DMS153 treated with DMSO at 0.1 percent for 48 hours (cell line): ENCODE measurements around the gene ANKRD33B.
"Not testable (repeated sequence)": the region's sequence is repeated elsewhere in the genome, so short reads cannot be mapped to it uniquely, and the experiment has no call there.

Source experiments
- DNase-seq: peaks from one replicate; lab custom pipeline; 2025; ENCODE audit not compliant: unreplicated experiment; lab: John Stamatoyannopoulos, UW

ANKRD33B gene

DNA sequence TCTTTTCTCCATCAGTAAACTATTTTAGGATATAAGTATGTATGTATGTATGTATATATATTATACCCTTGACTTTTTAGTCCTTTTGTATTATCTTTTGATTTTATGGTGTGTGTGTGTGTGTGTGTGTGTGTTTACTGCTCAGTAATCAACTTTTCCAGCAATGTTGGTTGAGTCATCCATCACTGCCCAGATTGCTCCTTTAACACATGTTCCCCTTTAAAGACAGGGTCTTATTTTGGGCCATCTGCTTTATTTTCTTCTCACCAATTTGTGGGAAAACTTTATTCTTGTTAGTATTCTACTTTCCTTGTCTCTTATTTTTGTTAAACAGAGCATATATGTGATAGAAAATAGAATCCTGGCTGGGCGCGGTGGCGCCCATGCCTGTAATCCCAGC, 28.1 kb downstream of the ANKRD33B start:
- DNase-seq: no peak

DNA sequence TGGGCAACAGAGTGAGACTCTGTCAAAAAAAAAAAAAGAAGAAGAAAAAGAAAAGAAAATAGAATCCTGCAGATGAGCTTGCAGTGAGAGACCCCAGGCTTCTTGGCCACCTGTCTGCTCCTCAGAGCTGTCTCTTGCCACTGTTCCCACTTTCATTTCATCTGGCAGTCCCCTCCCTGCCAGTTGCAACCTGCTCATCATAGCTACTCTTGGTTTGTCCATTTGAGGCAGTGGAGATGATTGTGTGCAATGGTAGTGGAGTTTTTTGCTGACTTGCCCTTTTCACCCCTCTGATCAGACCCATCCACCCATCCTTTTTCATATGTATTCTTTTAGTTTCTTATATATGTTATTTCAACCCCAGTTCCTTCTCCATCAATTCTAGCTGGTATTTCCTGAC, 28.7 kb downstream of the ANKRD33B start:
- DNase-seq: no peak

DNA sequence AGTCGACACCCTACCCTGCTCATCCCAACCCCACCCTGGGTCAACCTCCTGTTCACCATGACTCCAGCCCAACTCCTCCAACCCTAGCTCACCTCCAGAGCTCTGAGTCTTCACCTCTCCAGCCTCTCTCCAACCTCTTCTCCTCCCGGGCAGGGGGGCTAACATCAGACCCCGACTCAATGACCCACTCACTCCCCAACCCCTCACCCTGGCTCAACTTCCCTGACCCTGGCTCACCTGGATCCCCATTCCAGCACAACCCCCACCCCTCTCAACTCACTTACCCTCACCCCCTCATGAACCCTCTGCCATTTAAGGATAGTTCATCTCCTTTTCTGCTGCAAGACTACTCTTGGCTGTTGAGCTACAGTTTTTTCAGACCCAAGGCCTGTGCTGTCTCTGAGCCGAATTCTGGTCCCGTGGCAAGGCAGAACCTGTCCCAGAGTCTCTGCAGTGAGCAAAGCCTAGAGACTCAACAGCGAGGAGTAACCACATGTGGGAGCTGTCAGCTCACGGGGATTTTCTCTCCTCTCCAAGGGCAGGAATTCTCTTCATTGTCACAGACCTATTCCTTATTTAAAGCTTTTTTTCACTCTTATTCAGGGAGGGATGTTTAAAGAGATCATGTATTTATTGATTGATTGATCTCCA, 29.8 kb downstream of the ANKRD33B start:
- no peak for DNase-seq

DNA sequence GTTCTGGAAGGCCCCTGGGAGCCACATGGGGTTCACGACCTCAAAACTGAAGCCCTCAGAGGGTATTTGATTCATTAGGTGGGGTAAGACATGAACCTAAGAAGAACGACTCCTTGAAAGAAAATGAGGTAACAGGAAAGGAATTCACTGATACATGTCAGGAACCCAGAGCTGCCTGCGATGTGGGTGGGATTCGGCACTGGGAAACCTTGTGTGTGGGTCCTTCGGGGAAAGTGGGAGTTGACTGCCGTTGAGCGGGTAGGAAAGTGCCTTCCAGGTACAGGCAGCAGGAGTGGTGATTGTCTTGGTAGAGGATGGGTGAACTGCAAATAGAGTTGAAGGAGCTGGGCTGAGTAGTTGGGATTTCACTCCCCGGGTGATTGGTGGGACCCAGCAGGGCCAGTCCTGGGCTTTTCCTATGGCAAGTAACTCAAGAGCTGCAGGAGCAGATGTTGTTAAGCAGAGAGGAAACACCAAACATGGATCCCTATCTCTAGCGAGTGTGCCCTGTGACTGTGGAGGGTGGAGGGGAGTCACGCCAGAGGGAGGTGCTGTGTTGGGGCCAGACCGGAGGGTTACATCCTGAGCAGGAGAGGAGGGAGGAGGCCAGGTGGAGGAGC, 30.8 kb downstream of the ANKRD33B start:
- no peak for DNase-seq

DNA sequence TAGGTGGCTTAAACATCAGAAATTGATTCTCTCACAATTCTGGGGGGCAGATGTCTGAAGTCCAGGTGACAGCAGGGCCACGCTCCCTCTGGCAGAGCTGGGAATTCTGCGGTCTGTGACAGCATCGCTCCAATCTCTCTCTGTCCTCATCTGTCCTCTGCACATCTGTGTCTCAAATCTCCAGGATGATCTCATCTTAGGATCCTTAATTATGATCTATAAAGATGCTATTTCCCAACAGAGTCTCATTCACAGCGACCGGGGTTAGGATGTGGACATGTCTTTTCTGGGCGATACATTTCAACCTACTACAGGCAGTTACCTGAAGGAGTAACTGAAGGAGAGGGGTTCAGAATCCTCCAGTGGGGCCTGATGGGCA, 31.4 kb downstream of the ANKRD33B start:
- no peak for DNase-seq

DNA sequence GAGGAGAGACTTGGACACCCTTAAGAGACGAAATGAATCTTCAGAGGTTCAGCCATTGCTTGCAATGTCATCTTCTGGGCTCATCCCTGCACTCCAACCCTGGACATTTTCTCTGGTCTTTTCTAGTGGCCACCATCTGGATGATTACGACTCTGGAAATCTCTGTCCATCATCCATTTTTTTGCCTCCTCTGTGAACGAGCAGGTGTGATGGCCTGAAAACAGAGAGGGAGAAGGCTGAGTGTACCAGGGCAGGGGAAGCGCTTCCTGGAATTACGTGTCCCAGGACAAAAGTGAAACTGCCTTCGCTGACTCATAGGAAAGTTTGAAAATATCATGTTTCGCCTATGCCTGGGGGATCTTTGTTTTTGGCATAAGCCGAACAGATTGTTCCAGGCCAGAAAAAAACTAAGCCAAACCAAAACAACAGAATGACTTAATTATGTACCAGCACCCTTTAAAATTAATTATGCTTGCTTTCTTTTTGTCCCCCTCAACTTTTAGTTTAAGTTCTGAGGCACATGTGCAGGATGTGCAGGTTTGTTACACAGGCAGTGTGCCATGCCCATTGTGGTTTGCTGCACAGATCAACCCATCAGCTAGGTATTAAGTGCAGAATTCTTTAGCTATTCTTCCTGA, 31.9 kb downstream of the ANKRD33B start:
- no peak for DNase-seq

DNA sequence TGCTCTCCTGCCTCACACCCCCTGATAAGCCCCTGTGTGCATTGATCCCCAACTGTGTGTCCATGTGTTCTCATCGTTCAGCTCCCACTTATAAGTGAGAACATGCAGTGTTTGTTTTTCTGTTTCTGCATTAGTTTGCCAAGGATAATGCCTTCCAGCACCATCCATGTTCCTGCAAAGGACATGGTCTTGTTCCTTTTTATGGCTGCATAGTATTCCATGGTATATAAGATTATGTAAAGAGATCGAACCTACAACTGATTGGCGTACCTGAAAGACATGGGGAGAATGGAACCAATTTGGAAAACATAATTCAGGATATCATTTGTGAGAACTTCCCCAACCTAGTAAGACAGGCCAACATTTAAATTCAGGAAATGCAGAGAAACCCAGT, 32.4 kb downstream of the ANKRD33B start:
- DNase-seq: no peak

DNA sequence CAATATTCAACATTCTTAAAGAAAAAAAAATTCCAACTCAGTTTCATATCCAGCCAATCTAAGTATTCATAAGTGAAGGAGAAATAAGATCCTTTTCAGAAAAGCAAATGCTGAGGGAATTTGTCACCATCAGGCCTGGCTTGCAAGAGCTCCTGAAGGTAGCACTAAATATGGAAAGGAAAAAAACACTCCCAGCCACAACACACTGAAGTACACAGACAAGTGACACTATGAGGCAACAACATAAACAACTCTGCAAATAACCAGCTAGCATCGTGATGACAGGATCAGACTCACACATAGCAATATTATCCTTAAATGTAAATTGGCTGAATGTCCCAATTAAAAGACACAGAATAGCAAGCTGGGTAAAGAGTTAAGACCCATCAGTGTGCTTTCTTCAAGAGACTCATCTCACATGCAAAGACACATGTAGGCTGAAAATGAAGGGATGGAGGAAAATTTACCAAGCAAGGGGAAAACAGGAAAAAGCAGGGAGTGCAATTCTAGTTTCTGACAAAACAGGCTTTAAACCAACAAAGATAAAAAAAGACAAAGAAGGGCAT, 33.1 kb downstream of the ANKRD33B start:
- no peak for DNase-seq

DNA sequence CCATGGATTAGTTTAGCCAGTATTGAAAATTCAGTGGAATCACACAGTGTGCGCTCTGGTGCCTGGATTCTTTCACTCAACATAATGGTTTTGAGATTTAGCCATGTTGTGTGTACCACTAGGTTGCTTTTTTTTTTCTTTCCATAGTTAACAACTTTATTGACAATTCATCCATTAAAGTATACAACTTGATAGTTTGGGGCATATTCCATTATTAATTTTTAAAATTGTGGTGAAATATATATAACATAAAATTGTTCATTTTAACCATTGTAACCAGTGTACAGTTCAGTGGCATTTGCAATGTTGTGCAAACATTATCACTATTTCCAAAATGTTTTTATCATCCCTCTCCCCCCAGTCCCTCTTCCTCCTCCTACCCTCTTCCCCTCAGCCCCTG, 35.2 kb downstream of the ANKRD33B start:
- DNase-seq: no peak

DNA sequence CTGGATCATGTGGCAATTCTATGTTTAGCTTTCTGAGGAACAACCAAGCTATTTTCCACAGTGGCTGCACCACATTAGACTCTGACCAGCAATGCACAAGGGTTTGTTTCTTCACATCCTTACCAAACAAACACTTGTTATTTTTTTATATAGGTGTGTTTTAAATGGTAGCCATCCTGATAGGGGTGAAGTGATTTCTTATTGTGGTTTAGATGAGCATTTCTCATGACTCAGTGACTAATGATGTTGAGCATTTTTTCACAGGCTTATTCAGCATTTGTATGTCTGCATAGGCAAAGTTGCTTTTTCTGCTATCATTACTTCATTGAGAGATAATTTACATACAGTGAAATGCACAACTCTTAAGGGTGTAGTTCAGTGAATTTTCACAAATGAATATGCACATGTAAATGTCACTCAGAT, 36.0 kb downstream of the ANKRD33B start:
- DNase-seq: no peak

DNA sequence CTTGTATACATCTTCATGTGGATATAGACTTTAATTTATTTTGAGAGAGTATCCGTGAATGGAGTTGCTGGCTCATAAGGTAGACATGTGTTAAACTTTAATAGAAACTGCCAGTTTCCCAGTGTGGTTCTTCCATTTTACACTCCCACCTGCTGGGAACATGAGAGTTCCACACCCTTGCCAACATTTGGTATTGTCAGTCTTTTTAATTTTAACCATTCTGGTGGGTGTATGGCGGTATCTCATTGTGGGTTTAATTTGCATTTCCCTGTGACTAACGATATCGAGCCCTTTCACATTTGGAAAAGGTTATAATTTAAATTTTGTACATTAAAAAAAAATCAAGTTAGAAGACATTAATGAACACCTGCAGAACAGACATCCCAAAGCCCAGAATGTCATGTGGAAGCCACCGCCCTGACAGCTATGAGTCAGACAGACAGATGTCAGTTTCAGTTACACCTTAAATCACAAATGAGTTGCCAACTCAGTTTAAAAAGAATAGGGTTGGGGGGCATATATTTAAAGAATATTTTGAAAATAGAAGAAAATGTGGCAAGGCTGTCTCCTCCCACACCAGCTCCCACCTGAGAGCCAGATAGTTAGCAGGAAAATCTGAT, 36.9 kb downstream of the ANKRD33B start:
- no peak for DNase-seq

DNA sequence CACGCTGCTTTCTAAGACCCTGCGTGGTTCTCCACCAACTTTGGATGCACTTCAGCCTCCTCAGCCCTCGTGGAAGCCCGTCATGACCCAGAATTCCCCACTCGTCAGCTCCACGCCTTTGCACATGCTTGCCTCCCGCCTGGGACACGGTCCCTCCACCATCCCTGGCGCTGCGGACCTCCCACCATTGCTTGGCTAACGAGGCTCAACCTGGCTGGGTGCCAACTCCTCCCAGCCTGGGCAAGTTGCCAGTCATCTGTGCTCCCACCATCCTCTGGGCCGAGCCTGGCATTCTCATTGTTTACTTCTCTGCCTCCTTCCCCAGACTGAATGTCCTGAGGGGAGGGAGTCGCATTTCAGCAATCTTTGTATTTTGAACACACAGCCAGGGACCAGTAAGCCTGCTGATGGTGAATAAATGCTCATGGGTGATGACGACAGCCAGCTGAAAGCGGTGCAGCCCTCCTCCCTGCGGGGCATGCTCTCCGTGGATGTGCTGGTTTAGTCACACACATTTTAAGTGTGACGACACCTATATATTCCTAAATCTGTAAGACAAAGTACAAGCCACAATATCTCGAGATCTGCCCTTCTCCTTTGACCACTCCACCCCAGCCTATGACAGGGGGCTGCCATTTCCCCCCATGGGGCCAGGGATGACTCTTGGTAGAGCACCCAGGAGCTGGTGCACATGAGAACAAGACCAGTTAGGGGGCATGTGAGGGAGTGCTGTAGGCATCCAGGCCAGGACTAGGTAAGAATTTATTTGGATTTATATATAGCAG, 37.6 kb downstream of the ANKRD33B start:
- DNase-seq: peak; percentile 100

DNA sequence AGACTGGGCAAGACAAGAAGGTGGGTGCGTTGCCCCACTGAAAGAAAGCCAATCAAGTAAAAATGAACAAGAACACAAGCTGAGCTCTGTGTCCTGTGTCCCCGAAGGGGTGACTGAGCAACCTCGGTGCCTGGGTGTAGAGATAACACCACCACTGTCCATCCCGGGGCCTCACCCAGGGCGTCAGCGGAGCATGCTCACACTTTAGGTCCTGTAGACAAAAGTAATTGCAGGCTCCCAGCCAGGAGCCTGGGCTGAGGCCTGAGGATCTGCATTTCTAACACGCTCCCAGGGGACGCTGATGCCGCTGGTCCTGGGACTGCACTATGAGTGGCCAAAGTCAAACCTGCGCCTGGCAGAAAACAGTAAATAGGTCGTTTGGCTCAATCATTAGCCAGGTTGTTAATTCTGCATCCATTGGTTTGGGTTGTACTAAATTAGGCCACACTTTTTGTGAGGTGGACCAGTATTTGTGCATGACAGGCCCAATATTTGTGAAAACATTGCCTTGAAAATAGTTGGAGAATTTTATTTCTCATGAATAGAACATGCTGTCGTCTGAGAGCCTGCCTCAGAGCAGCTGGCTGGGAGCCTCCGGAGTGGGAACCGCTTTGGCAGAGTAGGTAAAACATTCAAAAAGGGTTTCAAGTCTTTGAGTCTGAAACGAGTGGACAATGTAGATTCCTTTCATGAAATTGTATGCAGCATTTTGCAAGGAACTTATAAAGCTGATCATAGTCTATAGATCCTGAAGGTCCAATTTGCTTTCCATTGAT, 38.3 kb downstream of the ANKRD33B start:
- no peak for DNase-seq

DNA sequence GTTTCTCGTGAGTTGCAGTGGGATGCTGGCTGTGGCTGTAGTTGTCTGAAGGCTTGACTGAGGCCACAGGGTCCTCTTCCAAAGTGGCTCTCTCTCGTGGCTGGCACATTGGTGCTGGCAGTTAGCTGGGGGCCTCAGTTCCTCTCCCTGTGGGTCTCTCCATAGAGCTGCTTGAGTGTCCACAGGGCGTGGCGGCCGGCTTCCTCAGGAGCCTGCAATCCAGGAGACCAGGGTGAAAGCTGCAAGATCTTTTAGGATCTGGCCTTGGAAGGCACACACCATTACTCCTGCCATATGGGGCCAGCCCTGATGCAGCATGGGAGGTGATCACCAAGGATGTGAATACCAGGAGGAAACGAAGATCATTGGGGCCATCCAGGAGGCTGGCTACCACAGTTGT, 41.1 kb downstream of the ANKRD33B start:
- DNase-seq: no peak

DNA sequence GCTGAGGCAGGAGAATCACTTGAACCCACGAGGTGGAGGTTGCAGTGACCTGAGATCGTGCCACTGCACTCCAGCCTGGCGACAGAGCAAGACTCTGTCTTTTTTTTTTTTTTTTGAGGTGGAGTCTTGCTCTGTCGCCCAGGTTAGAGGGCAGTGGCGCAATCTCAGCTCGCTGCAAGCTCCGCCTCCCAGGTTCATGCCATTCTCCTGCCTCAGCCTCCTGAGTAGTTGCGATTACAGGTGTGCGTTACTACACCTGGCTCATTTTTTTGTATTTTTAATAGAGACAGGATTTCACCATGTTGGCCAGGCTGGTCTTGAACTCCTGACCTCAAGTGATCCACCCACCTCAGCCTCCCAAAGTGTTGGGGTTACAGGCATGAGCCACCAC, 42.8 kb downstream of the ANKRD33B start:
- DNase-seq: not testable (repeated sequence)

DNA sequence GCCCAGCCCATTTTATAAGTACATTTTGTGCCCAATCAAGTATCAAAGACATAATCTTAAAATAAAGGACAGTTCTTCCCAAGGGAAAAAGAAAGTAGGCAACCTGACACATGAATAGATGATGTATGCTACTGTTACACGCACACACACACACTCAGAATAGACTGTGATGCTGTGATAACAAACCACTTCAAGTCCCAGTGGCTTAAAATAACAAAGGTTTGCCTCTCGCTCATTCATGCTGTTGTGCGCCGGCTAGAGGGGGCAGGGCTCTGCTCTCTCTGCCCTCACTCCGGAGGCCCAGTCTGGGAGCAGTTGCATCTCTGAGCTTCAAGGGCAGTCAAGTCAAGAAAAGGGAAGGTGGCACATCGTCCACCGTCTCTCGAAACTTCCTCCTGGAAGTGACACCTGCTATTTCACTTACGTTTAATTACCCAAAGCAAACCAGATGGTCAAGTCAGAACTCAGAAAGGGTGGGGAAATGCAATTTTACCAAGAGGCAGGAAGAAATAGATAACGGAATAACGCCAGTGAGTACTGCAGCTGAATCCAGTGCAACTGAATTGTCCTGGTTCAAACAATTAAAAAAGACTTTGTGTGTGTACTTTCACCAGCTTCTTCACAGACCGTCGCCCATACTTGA, 43.3 kb downstream of the ANKRD33B start:
- DNase-seq: peak; percentile 96

DNA sequence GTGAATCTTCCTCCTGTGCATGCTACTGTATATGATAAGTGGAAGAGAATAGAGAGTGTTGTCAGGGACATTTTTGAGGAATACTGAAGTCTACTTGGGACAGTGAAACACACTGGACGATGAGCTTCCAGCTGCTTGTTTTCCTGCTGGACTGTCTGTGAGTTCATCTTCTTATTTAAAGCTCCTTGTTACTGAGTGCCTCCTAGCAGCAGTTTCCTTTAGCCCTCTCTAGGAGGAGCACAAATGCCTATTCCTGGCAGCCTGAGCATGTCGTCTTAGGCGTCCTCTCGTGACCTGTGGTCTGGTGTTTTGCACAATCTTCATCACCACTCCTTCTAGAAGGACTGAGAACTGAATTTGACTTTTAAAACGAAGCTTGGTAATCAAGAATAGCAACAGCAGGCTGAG, 43.8 kb downstream of the ANKRD33B start:
- no peak for DNase-seq

DNA sequence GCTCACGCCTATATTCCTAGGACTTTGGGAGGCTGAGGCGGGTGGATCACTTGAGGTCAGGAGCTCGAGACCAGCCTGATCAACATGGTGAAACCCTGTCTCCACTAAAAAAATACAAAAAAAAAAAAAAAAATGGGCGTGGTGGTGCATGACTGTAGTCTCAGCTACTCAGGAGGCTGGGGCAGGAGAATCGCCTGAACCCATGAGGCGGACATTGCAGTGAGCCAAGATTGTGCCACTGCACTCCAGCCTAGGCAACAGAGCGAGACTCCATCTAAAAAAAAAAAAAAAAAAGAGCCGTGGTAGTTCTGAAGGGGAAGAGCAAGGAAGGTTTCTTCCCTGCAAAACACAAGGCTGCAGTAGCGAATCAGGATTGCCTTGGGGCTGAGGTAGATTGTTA, 44.2 kb downstream of the ANKRD33B start:
- DNase-seq: not testable (repeated sequence)

DNA sequence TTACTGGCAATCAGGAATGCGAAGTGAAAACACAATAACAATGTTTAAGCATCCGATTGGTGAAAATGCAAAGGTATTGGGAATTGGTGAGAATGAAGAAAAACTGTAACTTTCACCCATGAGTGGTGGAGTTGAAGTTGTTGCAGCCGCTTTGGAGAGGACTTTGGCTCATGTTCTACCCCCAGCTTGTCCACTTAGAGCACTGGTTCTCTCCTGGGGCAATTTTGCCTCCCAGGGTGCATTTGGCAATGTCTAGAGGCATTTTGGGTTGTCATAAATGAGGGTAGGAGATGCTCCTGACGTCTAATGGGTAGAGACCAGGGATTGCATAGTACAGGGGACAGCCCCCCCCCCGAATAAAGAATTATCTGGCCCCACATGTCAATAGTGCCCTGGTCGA, 46.2 kb downstream of the ANKRD33B start:
- DNase-seq: no peak

DNA sequence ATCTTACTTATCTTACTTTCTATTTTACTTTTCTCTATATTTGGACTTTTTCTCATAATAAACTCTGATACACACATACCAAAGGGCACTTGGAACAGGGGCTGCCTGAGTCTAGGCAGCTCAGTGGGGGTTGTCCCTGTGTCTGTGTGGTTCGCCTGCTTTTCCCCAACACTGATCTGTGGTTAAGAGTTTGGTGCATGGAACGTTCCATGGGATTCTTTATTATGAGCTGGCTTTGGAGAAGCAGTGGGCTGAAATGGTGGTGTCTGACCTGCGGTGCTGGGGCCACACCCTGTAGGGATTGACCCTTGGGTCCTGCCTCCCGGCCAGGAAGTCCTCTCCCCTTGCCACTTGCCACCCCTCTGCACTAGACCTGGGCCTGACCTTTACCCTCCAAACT, 47.4 kb downstream of the ANKRD33B start:
- DNase-seq: no peak
